ENCODE results near the gene BDKRB2. TPM values are rescaled to one million over a fixed set of nuclear protein-coding genes. Genes with fewer than 3 reads are reported as not detected.

BDKRB2 gene
- total and polyA plus RNA-seq, 8 donors: 3.8 to 9.6 (median 6.6) TPM

- H3K4me1 ChIP-seq: peaks cover 7 to 19% (median 18%) of the 10 kb centered on the region in 3 donors
Measured at GRCh38 chr14:96268431-96269358, 64.1 kb downstream of the BDKRB2 start.

GRCh38 chr14:96269359-96269710 lies 64.7 kb downstream of the BDKRB2 start:
- ATAC-seq (peak in 1 of 4 donors; percentile 4), FAIRE-seq (no peak), DNase-seq (no peak)
- intact Hi-C loops (cut with DNase I): no loop called here
- no peak overlapping the region for H3K4me3 ChIP-seq
- H3K9me3 ChIP-seq: no peaks in the 10 kb centered on the region
- no peaks in the 10 kb centered on the region for H3K27me3 ChIP-seq
- H3K27ac ChIP-seq: peak overlapping the region; percentile 59 to 81 (median 74)
- H3K36me3 ChIP-seq: no peaks in the 10 kb centered on the region
- no peak for TF ChIP-seq CTCF (IDR thresholded peaks at IDR 0.05)
- WGBS, 2 donors: 72 to 77% methylated on average over 10 of the region's 10 CpGs
- peaks cover 7 to 22% (median 19%) of the 10 kb centered on the region in 3 donors for H3K4me1 ChIP-seq

More at GRCh38 chr14:96268431-96269358, 64.1 kb downstream of the BDKRB2 start:
- DNase-seq: peak in 4 of 6 donors; percentile 53 to 73 (median 65)
- no peaks in the 10 kb centered on the region for H3K9me3 ChIP-seq
- H3K27ac ChIP-seq: peak overlapping the region; percentile 59 to 81 (median 74)
- FAIRE-seq: no peak
- no peaks in the 10 kb centered on the region for H3K36me3 ChIP-seq
- ATAC-seq: peak; percentile 68 to 80 (median 72)
- intact Hi-C loops (cut with DNase I): no loop called here
- no peaks in the 10 kb centered on the region for H3K27me3 ChIP-seq
- 25 to 31% methylated on average over 22 of the region's 22 CpGs for WGBS, 2 donors
- peak overlapping the region in 3 of 4 donors; percentile 5 to 41 (median 39) for H3K4me3 ChIP-seq
- no peak for TF ChIP-seq CTCF (IDR thresholded peaks at IDR 0.05)

- intact Hi-C loops (cut with DNase I): loop anchor here (5.0 to 10.0 kb wide), 2 partner anchors 168 to 176 kb away; no protein-coding TSS in a partner anchor
- no peaks in the 10 kb centered on the region for H3K36me3 ChIP-seq
- H3K4me1 ChIP-seq: peaks cover 7 to 27% (median 22%) of the 10 kb centered on the region in 3 donors
- FAIRE-seq (no peak), ATAC-seq (no peak), DNase-seq (no peak)
- no peak for TF ChIP-seq CTCF (IDR thresholded peaks at IDR 0.05)
- no peaks in the 10 kb centered on the region for H3K27me3 ChIP-seq
- WGBS, 2 donors: 81 to 91% methylated on average over 8 of the region's 8 CpGs
- H3K4me3 ChIP-seq: no peak overlapping the region
- no peaks in the 10 kb centered on the region for H3K9me3 ChIP-seq
- H3K27ac ChIP-seq: peak overlapping the region in 2 of 4 donors; percentile 80 to 81
Measured at GRCh38 chr14:96270565-96271420, 66.2 kb downstream of the BDKRB2 start.

- DNase-seq: no peak
- intact Hi-C loops (cut with DNase I): loop anchor here (5.0 to 10.0 kb wide), 2 partner anchors 169 to 177 kb away; no protein-coding TSS in a partner anchor
- 97 to 100% methylated on average over 1 of the region's 1 CpG for WGBS, 2 donors
- FAIRE-seq: no peak
- Histone ChIP-seq H3K4me3 (no peak overlapping the region), H3K36me3 (no peaks in the 10 kb centered on the region), H3K9me3 (no peaks in the 10 kb centered on the region), H3K4me1 (peaks cover 7 to 32% (median 27%) of the 10 kb centered on the region in 3 donors), H3K27ac (peak overlapping the region in 1 of 4 donors; percentile 81), H3K27me3 (no peaks in the 10 kb centered on the region)
- ATAC-seq: no peak
- TF ChIP-seq CTCF (IDR thresholded peaks at IDR 0.05): no peak
Measured at GRCh38 chr14:96271421-96271762, 66.8 kb downstream of the BDKRB2 start.

Measured in pancreas (tissue), 10 donors.